HCT116 (cell line): ENCODE measurements around the gene CD3D. TPM values are rescaled to one million over a fixed set of nuclear protein-coding genes. Genes with fewer than 3 reads are reported as not detected.

Source experiments
- ATAC-seq: fragments of 200-7000 bp; cut with Tn5 transposase; 2 replicates; pipeline ENCODE4 v1.9.1; 2020; ENCODE audit warnings: mild to moderate bottlenecking, moderate library complexity
- BruUV-seq: library from RNA; stranded (reverse); fragments of 400-500 nt; replicated peaks from 2 replicates; lab custom pipeline; 2021; lab: Mats Ljungman, UMichigan
- CTCF ChIA-PET: fragments of 300-600 bp; sonication (Branson Sonifier 250); formaldehyde crosslinking; loops from one replicate; lab custom pipeline; 2021; ENCODE audit warnings: antibody characterized with exemption; lab: Charles Lee
- POLR2A ChIA-PET: fragments of 300-600, 350-600 bp; sonication (Branson Sonifier 250); formaldehyde crosslinking; loops from one replicate; lab custom pipeline; 2021; ENCODE audit warnings: antibody characterized with exemption; lab: Charles Lee
- RAD21 ChIA-PET, 2 experiments: fragments of 300-600 bp; sonication (Branson Sonifier 250); formaldehyde crosslinking; loops; one replicate each; lab custom pipeline; 2023; ENCODE audit warnings: low total read pairs in 2 of 2; ENCODE audit not compliant: uncharacterized antibody in 2 of 2, unreplicated experiment in 2 of 2, low non-redundant PET in 1 of 2; lab: Charles Lee
- DNase-seq: peaks from one replicate; pipeline ENCODE4 v3.0.0-alpha.2; 2010; ENCODE audit warnings: low read depth, low spot score
- H2AFZ ChIP-seq: fragments of 200-600 bp; shearing (Covaris generic), sonication (generic); 2 replicates; pipeline ENCODE4 v1.6.1; 2017; ENCODE audit warnings: low read depth, mixed run types, mixed read lengths, antibody characterized with exemption, low read length; ENCODE audit not compliant: poor library complexity, severe bottlenecking
- H3K27ac ChIP-seq: 2 replicates; pipeline ENCODE4 v1.5.1; 2012; ENCODE audit warnings: low read depth, low read length
- H3K27me3 ChIP-seq: fragments of 200-600 bp; sonication (generic); 2 replicates; pipeline ENCODE4 v1.6.1; 2016; ENCODE audit warnings: mixed run types, low read length, mixed read lengths; ENCODE audit not compliant: insufficient read depth
- H3K36me3 ChIP-seq, 2 experiments: fragments of 200-500 bp in 1 of 2; fragments of 200-600 bp in 1 of 2; sonication (Bioruptor generic) in 1 of 2; sonication (generic) in 1 of 2; 2 replicates each; pipeline versions ENCODE4 v1.5.1 to v1.6.1; 2014 to 2016; ENCODE audit warnings: low read length in 2 of 2, inconsistent platforms in 1 of 2, mixed read lengths in 1 of 2, mixed run types in 1 of 2; ENCODE audit not compliant: insufficient read depth in 2 of 2, control insufficient read depth in 1 of 2
- H3K4me1 ChIP-seq, 2 experiments: fragments of 200-600 bp in 1 of 2; sonication (generic) in 1 of 2; 2 replicates each; pipeline versions ENCODE4 v1.5.1 to v1.6.1; 2012 to 2017; ENCODE audit warnings: low read length in 2 of 2, inconsistent platforms in 1 of 2, mild to moderate bottlenecking in 1 of 2, mixed read lengths in 1 of 2, mixed run types in 1 of 2, moderate library complexity in 1 of 2; ENCODE audit not compliant: insufficient read depth in 2 of 2, control insufficient read depth in 1 of 2
- H3K4me2 ChIP-seq: fragments of 200-600 bp; sonication (generic); 2 replicates; pipeline ENCODE4 v1.6.1; 2017; ENCODE audit warnings: mixed run types, low read length, mixed read lengths
- H3K4me3 ChIP-seq, 2 experiments: fragments of 200-600 bp in 1 of 2; sonication (generic) in 1 of 2; replicated peaks in 1 of 2; 2 replicates each; pipeline ENCODE4 v1.5.1; 2011 to 2016; ENCODE audit warnings: low read length in 2 of 2, control low read depth in 1 of 2, low read depth in 1 of 2, mild to moderate bottlenecking in 1 of 2, mixed read lengths in 1 of 2, mixed run types in 1 of 2
- H3K79me2 ChIP-seq: fragments of 200-600 bp; sonication (generic); 2 replicates; pipeline ENCODE4 v1.6.1; 2017; ENCODE audit warnings: mild to moderate bottlenecking, mixed run types, low read length, moderate library complexity, mixed read lengths; ENCODE audit not compliant: insufficient read depth
- H3K9ac ChIP-seq: fragments of 200-600 bp; sonication (generic); 2 replicates; pipeline ENCODE4 v1.6.1; 2016; ENCODE audit warnings: low read length, mixed read lengths
- H3K9me2 ChIP-seq: fragments of 200-600 bp; sonication (generic), shearing (Covaris generic); 2 replicates; pipeline ENCODE4 v1.6.1; 2017; ENCODE audit warnings: mixed run types, mild to moderate bottlenecking, moderate library complexity; ENCODE audit not compliant: insufficient read depth
- H3K9me3 ChIP-seq, 2 experiments: fragments of 200-500 bp in 1 of 2; fragments of 200-600 bp in 1 of 2; sonication (Bioruptor generic) in 1 of 2; sonication (generic) in 1 of 2; 2 replicates each; pipeline ENCODE4 v1.6.1; 2014 to 2017; ENCODE audit warnings: low read length in 2 of 2, mixed read lengths in 2 of 2, inconsistent platforms in 1 of 2, low read depth in 1 of 2, mild to moderate bottlenecking in 1 of 2, mixed run types in 1 of 2, moderate library complexity in 1 of 2; ENCODE audit not compliant: control insufficient read depth in 1 of 2, insufficient read depth in 1 of 2
- H4K20me1 ChIP-seq: fragments of 200-600 bp; sonication (generic), shearing (Covaris generic); 2 replicates; pipeline ENCODE4 v1.6.1; 2017; ENCODE audit warnings: mixed run types, mild to moderate bottlenecking, moderate library complexity; ENCODE audit not compliant: insufficient read depth
- CBX3 ChIP-seq: IDR thresholded peaks from 2 replicates; pipeline ENCODE4 v1.6.1; 2012; ENCODE audit warnings: low read depth
- EGR1 ChIP-seq: IDR thresholded peaks from 2 replicates; pipeline ENCODE4 v1.6.1; 2012; ENCODE audit warnings: low read depth
- ELF1 ChIP-seq: IDR thresholded peaks from 2 replicates; pipeline ENCODE4 v1.6.1; 2012; ENCODE audit warnings: low read depth, borderline replicate concordance
- EZH2 ChIP-seq: fragments of 200-600 bp; sonication (generic); IDR thresholded peaks from 2 replicates; pipeline ENCODE4 v1.6.1; 2017; ENCODE audit warnings: antibody characterized with exemption, mixed run types
- EZH2phosphoT487 ChIP-seq: fragments of 200-600 bp; IDR thresholded peaks from 2 replicates; pipeline ENCODE4 v1.6.1; 2018; ENCODE audit warnings: antibody characterized with exemption, borderline replicate concordance
- FOSL1 ChIP-seq: IDR thresholded peaks from 2 replicates; pipeline ENCODE4 v1.6.1; 2012; ENCODE audit warnings: low read depth
- JUND ChIP-seq: IDR thresholded peaks from 2 replicates; pipeline ENCODE4 v1.6.1; 2012
- POLR2A ChIP-seq: IDR thresholded peaks from 2 replicates; pipeline ENCODE4 v1.7.0; 2011; ENCODE audit warnings: borderline replicate concordance; ENCODE audit not compliant: insufficient read depth, insufficient read length; ENCODE audit errors: extremely low read depth
- RAD21 ChIP-seq: IDR thresholded peaks from 2 replicates; pipeline ENCODE4 v1.6.1; 2012; ENCODE audit warnings: low read depth, mild to moderate bottlenecking
- REST ChIP-seq: IDR thresholded peaks from 2 replicates; pipeline ENCODE4 v1.6.1; 2012; ENCODE audit warnings: low read depth
- SIN3A ChIP-seq: IDR thresholded peaks from 2 replicates; pipeline ENCODE4 v1.6.1; 2012; ENCODE audit warnings: low read depth
- SP1 ChIP-seq: IDR thresholded peaks from 2 replicates; pipeline ENCODE4 v1.6.1; 2012; ENCODE audit warnings: low read depth
- SRF ChIP-seq: IDR thresholded peaks from 2 replicates; pipeline ENCODE4 v1.6.1; 2012; ENCODE audit warnings: low read depth
- TCF7L2 ChIP-seq: IDR thresholded peaks from 2 replicates; pipeline ENCODE4 v1.7.0; 2011; ENCODE audit warnings: borderline replicate concordance, inconsistent platforms; ENCODE audit not compliant: insufficient read depth, insufficient read length; ENCODE audit errors: extremely low read depth
- YY1 ChIP-seq: IDR thresholded peaks from 2 replicates; pipeline ENCODE4 v1.6.1; 2011; ENCODE audit warnings: low read length, low read depth, moderate library complexity, mild to moderate bottlenecking; ENCODE audit not compliant: insufficient replicate concordance; ENCODE audit errors: extremely low read depth
- ZBTB33 ChIP-seq: IDR thresholded peaks from 2 replicates; pipeline ENCODE4 v1.6.1; 2011; ENCODE audit warnings: mild to moderate bottlenecking, low read length, moderate library complexity; ENCODE audit not compliant: insufficient replicate concordance; ENCODE audit errors: extremely low read depth
- ZFX ChIP-seq: fragments of 450-650 bp; IDR thresholded peaks from 2 replicates; pipeline ENCODE4 v1.6.1; 2017
- ZNF274 ChIP-seq: fragments of 200-500 bp; sonication (Bioruptor generic); IDR thresholded peaks from 2 replicates; pipeline ENCODE4 v1.6.1; 2014; ENCODE audit warnings: mild to moderate bottlenecking, low read depth, low read length, inconsistent platforms
- intact Hi-C: fragments of 100-400 bp; cut with micrococcal nuclease; formaldehyde crosslinking; loops from 2 replicates; pipeline ENCODE4 v1.10.0; 2022
- total RNA-seq: library from RNA; stranded (reverse); gene quantifications from one replicate; pipeline ENCODE4 v1.2.1, GENCODE V29; 2021; ENCODE audit not compliant: unreplicated experiment
- TF ChIP-seq, protein P1 (sequence below): IDR thresholded peaks from 2 replicates; pipeline ENCODE4 v1.6.1; 2012

CD3D gene
- total RNA-seq, 1 experiment from 2014 or later = 1.0 TPM

GRCh38 chr11:118311518-118311917 is 31.0 kb downstream of the CD3D start (continued):
- TF ChIP-seq YY1 (no peak), RAD21 (peak; percentile 42)
- TF ChIP-seq, all 23 proteins: peak for 2

DNA sequence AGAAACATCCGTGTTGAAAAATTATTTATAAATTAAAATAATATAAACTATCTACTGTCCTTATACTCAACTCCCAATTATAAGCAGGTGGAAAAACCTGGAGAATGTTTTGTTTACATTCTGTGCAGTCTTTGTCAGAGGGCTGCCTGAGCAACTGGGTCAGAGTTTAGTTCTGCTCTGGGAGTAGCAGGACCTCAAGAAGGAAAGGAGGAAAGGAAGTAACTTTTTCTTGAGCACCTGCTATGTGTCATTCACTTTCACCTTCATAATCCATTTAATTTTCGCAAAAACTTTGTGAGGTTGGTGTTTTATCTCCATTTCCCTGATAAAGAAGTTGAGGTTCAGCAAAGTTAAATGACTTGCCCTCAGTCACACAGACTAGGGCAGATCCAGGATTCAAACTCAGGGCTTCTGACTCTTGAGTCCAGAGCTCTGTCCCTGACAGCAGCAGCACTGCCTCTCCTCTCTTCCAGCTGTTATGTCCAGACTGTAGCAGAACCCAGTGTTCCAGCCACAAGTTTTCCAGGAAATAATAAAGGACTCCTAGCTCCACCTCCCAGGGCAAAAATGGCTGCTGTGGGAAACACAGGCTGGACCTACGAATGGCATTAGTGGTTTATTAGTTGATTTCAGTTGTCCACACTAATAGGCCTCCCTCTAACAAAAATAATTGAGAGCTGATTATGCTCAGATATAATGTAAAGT is 31.6 kb downstream of the CD3D start:
- DNase-seq (no peak), ATAC-seq (0 out of 2 replicates have a peak, but pooled peaks have one; percentile 34)
- no peaks in the 10 kb centered on the region for H3K4me1 ChIP-seq
- intact Hi-C loops = no loop called here
- no peaks in the 10 kb centered on the region for H3K36me3 ChIP-seq
- H2AFZ ChIP-seq = peak overlapping the region; percentile 24
- H3K79me2 ChIP-seq = no peaks in the 10 kb centered on the region
- H3K27ac ChIP-seq = no peak overlapping the region
- CTCF ChIA-PET = interaction anchor here (1.0 to 1.5 kb wide), 2 partner anchors 15 to 112 kb away, joined by 6 to 8 read pairs; no protein-coding TSS in a partner anchor
- no peak overlapping the region for H3K4me3 ChIP-seq
- no peaks in the 10 kb centered on the region for H3K9me3 ChIP-seq
- POLR2A ChIA-PET = interaction anchor here (0.8 kb wide), 1 partner anchor 9 kb away, joined by 3 read pairs; no protein-coding TSS in a partner anchor
- H3K4me2 ChIP-seq = no peak overlapping the region
- BruUV-seq = no TSS peak
- RAD21 ChIA-PET = interaction anchor here in 1 of 2 experiments (0.6 to 1.2 kb wide), 3 partner anchors 139 to 691 kb away, joined by 3 to 6 read pairs (median 4); no protein-coding TSS in a partner anchor
- H3K9ac ChIP-seq = no peak overlapping the region
- H3K9me2 ChIP-seq = no peaks in the 10 kb centered on the region
- no peaks in the 10 kb centered on the region for H3K27me3 ChIP-seq
- H4K20me1 ChIP-seq = no peaks in the 10 kb centered on the region
- TF ChIP-seq SIN3A (no peak), FOSL1 (no peak), POLR2A (no peak), EGR1 (no peak), REST (no peak), SRF (no peak), ZNF274 (no peak), ZFX (no peak), RAD21 (no peak), ZBTB33 (no peak), JUND (no peak), ELF1 (no peak), TCF7L2 (no peak), CBX3 (no peak), SP1 (no peak), EZH2 (no peak), EZH2phosphoT487 (no peak)
- TF ChIP-seq, protein P1, sequence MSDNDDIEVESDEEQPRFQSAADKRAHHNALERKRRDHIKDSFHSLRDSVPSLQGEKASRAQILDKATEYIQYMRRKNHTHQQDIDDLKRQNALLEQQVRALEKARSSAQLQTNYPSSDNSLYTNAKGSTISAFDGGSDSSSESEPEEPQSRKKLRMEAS = no peak
